ENCODE measurements around the gene PTMA.
"Not testable (repeated sequence)": the region's sequence is repeated elsewhere in the genome, so short reads cannot be mapped to it uniquely, and the experiment has no call there.

PTMA gene, protein sequence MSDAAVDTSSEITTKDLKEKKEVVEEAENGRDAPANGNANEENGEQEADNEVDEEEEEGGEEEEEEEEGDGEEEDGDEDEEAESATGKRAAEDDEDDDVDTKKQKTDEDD

DNA sequence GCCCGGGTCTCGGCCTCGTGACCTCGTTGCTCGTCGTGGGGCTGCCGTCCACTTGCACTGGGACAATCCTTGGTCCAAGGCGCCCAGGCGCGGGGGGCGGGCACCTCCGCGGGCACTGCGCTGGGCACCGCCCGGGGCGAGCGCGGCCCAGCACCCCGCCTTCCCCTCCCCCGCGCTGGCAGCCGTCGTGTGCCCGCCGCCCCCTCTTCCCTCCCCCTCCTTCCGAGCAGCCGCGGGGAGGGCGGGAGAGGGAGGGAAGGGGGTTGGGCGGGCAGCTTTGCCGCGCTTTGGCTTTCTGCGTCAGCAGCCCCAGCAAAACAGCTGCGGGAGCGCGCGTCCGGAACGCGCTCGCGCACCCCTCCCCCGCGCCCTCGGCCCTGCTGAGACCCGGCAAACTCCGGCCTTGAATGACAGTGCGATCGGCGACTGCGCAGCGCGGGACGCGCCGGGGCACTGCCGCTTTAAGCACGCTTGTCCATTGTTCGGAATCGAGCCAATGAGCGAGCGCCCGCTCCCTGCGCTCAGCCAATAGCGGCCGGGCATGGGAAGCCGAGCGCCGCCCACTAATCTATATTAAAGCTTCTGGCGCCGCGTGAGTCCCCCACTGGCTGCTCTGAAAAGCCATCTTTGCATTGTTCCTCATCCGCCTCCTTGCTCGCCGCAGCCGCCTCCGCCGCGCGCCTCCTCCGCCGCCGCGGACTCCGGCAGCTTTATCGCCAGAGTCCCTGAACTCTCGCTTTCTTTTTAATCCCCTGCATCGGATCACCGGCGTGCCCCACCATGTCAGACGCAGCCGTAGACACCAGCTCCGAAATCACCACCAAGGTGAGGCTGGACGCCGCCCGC is at the start of gene PTMA:
Gene PTMA, plus strand, starts transcription at position 599 of the 846 bp plus-strand sequence. Its CDS starts 182 bp downstream, at position 781.
- DNase-seq: peak; percentile 99

DNA sequence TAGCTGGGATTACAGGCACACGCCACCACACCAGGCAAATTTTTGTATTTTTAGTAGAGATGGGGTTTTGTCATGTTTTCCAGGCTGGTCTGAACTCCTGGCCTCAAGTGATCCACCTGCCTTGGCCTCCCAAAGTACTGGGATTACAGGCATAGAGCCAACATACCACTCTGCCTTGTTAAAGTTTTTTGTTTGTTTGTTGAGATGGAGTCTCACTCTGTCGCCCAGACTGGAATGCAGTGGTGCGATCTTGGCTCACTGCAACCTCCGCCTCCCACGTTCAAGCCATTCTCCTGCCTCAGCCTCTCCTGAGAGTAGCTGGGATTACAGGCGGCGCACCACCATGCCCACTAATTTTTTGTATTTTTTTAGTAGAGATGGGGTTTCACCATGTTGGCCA is 48.3 kb upstream of the PTMA start:
- DNase-seq: not testable (repeated sequence)

DNA sequence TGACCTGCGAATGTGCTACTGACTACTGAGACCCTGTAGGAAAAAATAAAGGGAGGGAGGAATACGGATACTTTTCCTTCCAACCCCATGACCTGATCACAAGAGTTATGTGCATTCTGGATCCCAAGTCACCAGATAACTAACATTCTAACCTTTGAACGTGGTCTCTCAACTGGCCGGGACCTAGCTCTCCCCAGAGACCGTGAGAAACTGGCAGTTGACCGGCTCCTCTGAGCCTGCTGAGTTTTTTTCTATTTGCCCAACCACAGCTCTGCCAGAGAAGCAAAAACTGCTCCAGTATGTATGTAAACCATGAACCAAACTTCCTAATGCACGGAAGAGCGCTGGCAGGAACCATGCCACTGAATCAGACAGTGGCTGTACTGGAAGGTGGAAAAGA is 47.5 kb upstream of the PTMA start:
- no peak for DNase-seq

DNA sequence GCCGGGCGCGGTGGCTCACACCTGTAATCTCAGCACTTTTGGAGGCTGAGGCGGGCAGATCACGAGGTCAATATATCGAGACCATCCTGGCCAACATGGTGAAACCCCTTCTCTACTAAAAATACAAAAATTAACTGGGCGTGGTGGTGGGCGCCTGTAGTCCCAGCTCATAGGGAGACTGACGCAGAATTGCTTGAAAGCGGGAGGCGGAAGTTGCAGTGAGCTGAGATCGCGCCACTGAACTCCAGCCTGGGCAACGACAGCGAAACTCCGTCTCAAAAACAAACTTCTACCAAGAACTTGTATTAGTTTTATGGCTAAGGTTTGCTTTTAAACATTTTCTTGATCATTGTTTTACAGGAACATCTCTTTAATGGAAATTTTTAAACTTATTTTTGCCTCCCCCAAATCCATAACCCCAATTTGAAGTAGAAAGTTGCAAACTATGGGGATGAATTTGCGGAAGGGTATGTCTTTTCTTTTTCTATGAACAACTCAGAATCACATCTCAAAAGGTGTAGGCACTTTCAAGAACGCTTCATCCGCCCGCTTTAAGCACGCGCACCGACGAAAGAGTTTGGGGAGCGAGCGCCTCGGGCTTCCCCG is 46.8 kb upstream of the PTMA start:
- no peak for DNase-seq

DNA sequence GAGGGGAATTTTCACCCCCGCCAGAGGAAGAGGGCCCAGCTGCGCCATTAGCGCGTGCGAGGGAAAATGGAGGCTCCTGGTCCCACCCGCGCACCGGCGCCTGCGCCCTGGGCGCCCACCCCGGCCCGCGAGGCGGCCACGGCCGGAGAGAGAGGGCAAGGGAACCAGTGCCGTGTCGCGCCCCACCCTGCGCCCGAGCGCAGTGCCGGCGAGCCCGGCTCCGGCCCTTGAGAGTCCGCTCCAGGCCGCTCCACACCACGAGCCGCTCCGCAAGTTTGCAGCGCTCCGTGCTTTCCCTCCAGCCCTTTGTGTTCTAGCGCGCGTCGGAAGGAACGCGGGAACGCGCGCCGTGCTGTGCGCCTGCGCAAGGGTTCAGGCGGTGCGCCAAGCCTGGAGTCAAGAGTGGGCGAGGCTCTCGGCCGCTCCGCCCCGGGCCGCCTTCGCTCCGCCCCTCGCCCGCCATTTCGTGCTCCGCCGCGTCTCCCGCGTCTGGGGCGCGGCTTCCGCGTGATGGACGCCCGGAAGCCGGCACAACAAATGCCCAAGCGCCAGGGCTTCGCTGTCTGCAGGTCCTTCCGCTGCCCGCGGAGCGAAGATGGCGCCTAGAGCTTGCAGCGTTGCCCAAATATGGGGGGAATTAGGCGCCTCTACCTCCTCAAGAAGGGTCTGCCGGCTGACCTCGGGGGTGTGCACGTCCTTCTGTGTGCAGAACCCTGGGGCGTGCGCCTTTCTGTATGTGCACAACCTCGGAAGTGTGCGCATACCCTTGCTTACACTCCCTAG is 46.1 kb upstream of the PTMA start:
- DNase-seq: peak; percentile 94 to 95

DNA sequence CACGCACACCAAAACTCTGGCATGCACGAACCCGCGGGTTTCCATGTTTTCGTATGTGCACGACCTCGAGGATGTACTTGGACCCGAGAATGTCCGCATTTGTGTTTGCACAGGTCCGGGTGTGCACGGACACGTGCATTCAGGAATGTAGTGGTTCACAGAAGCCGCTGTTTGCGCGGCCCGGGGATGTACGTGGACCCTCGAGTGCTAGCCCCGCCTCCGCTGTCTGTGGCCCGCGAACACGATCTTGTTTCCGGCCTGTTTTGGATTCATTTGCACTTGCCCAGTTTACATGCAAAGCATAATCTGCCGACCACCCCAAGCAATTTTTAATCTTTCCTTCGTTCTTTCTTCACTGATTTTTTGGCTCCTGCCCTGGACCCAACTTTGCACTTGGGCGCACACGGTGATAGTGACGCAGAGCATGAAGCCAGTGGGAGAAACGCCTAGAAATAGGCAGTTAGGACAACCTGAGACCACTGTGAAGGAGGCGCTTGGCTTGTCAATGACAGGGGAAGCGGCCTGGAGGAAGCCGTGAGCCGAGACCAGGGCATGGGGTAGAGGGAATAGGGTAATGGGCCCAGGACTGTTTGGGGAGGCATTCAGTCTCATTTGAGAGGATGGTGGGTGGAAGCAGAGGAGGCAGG is 45.4 kb upstream of the PTMA start:
- DNase-seq: no peak

DNA sequence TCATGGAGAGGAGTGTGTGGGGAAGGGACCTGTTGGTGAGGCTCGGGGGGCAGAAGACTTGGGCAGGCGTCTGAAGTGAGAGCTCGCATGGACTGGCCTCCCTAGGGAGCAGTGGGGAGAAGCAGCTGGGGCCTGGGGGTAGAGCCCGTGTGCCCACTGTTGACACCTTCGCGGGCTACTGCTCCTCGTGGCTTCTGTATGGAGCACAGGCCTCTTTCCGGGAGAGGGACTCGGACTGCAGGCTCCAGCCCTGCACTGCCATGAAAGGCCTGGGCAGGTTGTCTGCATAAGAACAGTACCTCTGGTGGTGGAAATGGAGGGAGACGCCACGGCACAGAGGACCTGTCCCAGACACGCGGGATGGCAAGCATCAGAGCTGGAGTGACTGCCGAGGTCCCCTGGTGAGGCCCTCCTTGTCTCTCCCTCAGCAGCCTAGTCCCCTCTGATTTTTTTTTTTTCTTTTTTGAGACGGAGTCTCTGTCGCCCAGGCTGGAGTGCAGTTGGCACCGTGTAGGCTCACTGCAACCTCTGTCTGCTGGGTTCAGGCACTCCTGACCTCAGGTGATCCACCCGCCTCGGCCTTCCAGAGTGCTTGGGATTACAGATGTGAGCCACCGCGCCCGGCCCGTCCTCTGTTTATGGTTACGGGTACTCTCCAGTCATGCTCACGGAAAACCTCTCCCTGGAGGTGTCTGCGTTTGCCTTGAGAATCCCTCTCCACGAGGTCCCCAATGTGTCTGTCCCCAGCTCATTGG is 44.7 kb upstream of the PTMA start:
- no peak for DNase-seq

DNA sequence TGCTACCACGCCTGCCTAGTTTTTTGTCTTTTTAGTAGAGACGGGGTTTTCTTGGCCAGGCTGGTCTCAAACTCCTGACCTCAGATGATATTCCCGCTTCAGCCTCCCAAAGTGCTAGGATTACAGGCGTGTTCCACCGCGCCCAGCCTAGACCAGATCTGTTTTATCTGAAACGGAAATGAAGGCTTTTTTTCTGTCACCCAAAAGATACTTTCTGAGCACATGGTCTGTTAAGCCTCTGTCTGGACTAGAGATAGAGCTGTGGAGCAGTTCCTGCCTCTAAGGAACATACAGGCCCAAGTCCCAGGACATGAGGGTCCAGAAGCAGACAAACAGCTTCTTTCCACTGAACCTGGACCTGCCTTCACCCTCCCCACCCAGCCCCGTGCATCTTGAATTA is 43.6 kb upstream of the PTMA start:
- DNase-seq: no peak

DNA sequence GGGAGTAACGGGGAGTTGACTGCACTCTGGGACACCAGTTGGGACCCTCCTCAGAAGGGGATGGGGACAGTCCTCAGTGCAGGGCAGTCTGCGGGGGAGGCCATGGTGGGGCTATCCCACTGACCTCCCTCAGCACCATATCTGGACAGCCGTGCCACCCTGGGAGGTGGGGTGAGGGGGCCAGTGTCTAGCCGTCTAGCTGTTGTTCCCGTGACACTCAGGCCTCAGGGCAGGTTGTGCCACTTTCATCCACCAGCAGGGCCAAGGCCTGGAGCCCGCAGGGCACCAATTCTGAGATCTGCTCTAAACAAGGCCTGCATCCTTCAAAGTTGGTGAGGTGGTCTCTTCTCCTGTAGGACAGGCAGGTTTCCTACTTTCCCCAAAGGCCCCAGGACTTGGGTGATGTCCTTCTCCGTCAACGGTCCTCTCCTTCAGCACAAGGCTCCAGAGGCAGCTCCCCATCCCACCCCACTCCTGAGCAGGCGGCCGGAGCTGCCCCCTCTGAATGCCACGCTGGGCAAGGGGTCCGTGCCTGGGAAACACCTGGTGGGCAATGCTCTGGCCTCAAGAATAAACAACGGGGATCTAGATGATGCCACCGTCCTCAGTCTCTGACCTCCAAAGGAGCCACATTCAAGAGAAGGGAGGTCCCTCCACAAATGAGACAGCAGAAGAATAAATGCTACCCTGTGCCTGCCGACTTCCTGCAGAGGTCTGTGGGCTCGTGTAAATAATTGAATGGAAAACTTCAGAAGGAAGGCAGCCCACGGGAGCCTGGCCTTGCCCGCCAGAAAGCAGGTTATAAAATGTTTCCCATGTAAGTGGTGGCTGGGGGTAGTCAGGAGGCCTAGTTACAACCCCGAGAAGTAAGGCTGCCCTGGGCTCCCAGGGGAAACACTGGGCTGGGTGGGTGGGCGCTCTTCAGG is 42.8 kb upstream of the PTMA start:
- DNase-seq: no peak

DNA sequence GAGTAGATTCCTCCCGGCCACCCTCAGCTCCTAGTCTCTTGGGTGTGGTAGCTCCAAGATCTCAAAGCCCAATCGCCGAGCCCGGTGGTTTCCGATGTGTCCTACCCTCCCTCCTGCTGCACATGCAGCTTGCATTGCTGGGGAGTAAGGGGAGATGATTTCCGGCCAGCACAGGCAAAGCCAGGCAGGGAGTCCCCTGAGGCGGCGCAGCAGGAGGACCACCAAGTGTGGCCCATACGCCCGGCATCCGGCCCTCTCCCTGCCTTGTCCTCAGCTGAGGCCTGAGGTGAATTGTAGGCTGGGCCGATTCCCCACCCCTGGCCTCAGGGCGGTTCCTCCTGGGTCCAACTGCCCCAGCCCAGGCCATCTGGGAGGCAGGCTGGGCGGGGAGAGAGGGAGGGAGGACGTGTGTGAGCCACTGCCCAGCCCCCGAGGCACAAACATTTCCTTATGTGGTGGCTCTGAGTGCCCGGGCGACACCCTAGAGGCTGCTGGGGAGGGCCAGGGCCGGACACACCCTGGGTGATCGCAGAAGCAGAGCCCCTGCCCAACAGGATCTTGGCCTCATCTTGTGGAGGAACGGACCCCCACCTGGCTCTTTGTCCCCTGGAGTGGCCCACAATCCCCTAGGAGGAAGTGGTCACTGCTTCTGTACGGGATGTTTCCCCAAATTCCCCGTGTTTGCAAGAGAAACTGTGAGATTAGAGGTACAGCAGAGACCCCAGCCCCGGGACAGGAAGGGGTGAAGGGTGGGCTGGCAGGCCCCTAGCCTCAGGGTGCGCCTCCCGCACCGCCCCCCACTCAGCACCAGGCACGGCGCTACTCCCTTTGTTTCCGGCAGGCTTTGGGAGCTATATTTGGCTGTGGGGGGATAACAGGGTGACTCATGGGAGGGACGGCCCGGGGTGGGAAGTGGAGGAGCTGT is 41.9 kb upstream of the PTMA start:
- DNase-seq: no peak

DNA sequence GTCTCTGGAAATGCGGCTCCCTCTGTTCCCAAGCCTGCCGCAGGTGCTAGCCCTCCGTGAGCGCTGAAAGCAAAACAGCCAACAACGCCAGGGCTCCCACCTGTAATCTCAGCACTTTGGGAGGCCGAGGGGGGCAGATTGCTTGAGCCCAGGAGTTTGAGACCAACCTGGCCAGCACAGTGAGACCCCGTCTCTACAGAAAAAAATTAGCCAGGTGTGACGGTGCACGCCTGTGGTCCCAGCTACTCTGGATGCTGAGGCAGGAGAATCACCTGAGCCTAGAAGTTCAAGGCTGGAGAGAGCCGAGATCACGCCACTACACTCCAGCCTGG is 41.3 kb upstream of the PTMA start:
- DNase-seq: no peak

DNA sequence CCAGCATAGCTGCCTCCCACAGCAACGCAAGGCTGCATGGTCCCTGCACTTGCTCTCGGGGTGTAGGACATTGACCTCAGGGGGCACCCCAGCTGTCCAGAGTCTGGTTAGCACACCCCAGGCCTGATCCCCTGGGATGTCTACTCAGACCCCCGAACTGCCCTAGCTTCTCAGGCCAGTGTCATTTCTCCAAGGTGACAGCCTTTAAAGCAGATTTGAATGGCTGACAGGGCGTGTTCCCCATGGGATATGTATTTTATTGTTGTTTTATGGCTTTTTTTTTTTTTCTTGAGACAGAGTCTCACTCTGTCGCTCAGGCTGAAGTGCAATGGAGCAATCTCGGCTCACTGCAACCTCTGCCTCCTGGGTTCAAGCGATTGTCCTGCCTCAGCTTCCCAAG is 40.8 kb upstream of the PTMA start:
- DNase-seq: no peak

DNA sequence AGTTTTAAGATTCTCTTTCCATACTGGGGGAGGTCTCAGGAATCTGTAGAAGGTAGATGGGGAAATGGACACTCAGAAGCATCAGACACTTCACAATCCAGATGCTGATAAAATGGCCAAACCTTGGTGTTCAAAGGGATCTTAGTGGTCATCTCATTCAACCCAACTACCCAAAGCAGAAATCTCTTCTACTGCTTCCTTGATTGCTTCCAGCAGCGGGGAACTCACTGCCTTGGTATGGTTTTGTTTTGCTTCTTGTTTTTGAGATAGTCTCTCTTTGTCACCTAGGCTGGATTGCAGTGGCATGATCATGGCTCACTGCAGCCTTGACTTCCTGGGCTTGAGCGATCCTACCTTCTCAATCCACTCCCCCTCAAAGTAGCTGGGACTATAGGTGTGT is 39.3 kb upstream of the PTMA start:
- no peak for DNase-seq

DNA sequence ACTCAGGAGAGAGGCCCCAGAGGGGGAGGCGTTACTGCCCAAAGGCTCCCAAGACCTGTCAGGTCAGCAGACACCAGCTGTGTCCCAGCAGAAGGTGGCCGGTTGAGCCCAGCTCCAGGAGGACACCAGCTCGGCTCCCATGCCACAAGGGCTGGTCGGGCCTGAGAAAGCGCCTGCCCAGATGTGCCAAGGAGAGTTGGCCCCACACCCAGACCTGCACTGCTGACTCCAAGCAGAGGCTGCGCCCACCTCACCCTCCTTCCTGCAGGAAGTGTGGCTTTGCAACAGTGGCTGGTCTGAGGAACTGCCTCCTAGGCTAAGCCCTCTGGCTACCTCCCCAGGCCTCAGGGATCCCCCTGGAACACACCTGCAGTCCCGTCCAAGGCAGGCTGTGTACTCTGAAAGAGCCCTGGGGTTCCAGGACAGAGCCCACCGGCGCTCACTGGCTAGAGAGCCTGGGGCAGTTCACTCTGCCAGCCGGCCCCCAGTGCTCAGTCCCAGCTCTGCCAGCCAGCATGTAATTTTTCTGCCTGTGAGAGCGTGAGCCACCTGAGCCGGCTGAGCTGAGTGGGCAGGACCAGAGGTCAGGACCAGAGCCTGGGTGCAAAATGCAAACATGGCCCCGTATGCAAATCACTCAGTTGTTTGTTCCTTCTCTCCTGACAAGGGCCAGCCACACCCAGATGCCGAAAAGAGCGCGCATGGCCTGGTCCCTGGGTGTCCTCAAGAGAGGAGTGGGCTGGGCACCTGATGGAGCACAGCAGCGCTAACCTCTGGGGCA is 36.9 kb upstream of the PTMA start:
- DNase-seq: no peak

DNA sequence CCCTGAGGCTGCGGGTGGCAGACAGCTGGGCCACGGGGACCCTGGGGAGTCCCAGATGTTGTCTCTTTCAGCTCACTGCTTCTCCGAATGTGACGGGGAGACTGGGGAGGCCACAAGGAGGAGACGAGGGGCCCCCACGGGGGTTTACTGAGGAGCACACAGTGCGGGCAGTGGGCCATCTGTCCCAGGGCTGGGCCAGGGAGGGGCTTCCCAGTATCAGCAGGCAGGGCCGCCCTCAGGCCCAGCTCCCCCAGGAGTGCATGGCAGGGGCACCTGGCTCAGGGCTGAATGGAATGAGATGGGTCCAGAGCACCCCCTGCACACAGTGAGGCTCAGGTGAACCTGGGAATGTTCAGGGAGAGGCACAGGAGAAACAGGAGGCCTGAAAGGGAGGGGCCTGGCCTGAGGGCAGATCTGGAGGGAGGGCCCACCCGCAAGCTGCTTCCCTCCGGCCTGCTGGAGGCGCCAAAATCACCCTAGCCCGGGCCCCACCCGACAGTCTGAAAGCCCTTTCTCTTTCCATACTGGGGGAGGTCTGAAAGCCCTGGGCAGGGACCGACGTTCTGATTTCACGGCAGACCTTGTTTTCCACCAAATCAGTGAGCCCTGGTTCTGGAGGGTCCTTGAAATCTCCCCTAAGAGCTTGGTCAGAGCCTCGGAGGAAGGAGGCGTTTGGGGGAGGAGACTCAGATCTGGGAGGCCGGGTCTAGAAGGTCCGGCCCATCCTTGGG is 35.5 kb upstream of the PTMA start:
- DNase-seq: peak in 1 of 2 experiments; percentile 32

DNA sequence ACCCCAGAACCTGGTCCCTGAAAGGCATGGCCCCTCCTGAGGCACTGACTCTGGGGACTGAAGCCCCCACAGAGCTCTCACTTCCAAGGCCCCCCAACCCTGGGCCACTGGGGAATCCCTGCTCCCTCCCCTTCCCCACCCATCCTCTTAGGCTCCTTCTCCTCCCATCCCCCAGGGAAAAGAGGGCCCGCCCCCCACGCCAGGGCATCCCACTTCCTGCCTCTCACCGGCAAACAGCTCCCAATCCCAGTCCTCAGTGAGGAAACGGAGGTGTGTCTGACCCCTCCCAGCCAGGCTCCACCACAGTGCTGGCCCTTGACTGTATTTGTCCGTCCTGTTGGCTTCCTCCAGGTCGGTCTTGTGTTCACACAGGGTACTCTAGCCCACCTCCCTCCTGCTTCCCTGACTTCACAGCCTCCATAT is 35.0 kb upstream of the PTMA start:
- DNase-seq: no peak

DNA sequence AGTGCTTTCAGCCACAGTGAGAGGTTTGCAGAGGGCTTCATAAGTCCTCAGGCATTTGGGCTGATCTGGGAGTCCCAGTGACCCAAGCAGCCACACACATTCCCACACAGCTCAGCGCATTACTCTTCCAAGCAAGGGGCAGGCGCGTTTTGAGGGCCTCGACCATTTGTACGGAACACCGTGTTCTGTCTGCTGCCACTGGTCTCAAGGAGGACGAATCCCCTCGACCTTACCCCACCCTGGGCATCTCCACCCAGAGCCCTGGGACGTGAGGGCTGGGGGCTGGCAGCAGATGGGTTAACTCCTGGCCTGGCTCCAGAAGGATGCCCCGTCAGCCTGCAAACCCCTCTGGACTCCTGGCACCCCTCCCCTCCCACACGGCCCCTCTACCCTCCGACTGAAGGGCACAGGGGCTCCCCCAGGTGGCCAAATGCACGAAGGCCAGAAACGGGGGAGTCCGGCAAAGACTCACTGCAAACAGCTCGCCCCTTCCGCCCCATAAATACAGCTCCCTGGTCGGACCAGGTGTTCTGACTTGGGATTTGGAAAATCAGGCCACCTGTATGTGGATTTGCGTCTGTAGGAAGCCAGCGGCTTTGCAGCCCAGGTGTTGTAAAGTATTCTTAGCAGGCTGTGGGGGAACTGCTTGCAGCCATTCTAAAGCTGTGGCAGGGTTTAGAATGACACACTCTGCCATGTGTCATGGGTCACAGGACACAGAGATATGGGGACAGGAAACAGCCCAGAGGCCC is 33.6 kb upstream of the PTMA start:
- DNase-seq: peak; percentile 75 to 80

DNA sequence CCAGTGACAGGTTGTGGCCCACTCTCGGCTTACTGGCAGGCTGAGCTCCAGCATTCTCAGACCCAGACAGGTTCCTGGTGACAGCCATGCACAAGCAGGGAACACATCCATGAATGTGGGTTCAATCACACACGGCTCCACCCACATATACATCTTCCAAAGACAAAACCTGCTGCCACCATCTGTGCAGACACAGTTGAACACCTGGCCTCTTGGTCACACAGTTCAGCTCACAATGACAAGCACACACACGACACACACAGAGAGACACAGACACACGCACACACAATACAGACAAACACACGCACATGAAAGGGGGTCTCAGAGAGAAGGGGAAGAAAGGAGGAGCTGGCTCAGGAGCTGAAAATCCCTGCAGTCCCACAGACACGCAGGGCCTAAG is 32.1 kb upstream of the PTMA start:
- DNase-seq: no peak

All from activated CD4-positive, alpha-beta T cell treated with anti-CD3 and anti-CD28 coated beads, Interleukin-2, amount 50 U/mL, for 48 hours (primary cell).